Measurements from ENCODE around the gene SCD5.

SCD5 gene

GRCh38 chr4:82726596-82726995 lies 72.0 kb downstream of the SCD5 start:
- no peak for DNase-seq (ENCODE audit: low spot score)

GRCh38 chr4:82721819-82722423 lies 76.7 kb downstream of the SCD5 start:
- DNase-seq (ENCODE audit: low spot score) = peak; percentile 36

DNA sequence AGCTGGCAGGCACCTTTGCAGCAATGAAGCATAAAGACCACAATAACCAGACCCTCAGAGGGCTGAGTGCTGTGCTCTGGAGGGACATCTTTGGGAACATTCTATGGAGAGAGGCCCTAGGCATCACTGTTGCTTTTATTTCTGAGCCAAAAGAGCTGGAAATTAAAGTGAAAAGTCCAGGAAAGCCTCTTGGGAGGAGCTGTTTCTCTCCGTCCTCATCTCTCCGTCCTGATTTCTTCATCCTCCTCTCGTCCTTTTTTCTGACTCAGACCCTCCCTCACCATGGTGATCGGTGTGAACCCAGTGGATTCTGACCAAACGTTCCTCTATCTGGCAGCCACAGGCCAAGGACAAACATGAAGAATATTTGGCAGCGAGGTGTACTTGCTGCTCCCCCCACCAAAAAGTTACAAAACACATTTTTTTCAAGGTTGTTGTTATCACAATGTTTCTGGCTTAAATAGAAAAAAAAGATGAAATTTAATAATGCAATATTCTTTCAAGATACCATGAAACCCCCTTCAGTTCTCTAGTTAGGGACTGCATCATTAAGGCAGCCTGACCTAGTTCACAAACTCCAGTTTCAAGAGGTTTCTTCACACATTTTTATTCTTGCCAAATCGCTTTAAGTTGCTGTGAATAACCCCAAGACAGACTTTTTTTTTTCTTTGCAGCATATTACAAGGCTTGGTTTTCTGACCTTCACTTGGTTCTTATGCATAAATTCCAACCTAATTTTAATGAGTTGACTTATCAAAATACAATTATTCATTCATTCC lies 80.2 kb downstream of the SCD5 start:
- no peak for DNase-seq (ENCODE audit: low spot score)

DNA sequence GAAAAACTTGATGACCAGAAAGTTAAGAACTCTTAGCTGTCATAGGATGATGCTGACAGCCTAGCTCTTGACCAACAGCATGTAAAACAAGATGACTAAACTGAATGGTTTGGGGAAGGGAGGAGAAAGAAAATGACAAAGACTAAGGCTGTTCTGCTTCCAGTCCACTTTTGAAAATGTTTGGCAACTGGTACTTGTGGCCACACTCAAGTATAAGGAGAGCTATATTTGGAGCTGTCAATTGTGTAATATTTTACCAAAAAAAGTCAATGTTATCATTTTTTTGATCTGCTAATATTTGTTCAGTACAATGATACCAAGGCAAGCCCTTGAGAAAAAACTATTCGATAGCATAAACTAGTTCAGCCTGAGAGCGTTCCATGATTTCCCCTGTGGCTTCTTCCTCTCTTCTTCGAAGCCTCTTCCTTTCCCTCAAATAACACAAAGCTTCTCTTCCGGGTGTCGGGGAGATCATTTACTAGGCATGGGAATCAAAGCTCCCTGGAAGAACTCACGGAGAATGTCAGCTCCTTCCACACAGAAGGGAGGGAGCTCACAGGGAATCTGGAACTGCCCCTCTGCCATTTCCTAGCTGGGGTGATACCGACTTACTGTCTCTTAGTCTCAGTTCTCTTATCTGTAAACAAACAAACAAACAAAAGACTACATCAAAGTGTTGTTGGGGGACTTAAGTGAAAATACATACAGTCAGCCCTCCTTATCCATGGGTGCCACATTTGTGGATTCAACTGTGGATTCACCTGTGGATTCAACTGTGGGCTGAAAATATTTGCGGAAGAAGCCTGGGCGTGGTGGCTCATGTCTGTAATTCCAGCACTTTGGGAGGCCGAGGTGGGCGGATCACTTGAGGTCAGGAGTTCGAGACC lies 82.6 kb downstream of the SCD5 start:
- DNase-seq (ENCODE audit: low spot score) = no peak

DNA sequence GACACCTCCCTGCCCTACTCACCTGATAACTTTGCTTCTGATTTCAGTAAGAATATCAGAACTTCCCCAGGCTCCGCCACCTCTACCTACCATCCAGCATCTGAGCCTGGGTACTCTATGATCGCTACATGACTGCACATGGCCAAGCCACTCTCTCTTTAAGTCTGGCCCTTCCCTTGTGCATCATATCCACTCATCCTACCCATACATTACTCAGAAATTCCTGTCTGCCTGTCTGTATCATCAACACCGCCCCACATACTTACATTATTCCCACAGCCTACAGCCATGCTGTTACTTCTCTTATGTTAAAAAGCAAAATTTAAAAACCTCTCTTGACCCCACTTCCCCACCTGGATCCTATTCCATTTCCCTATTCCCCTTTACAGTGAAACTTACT lies 84.7 kb downstream of the SCD5 start:
- DNase-seq (ENCODE audit: low spot score) = no peak

GRCh38 chr4:82712561-82712960 lies 86.0 kb downstream of the SCD5 start:
- DNase-seq (ENCODE audit: low spot score) = no peak

- DNase-seq (ENCODE audit: low spot score) = no peak
These were observed 87.3 kb downstream of the SCD5 start for GRCh38 chr4:82711158-82711785.

DNA sequence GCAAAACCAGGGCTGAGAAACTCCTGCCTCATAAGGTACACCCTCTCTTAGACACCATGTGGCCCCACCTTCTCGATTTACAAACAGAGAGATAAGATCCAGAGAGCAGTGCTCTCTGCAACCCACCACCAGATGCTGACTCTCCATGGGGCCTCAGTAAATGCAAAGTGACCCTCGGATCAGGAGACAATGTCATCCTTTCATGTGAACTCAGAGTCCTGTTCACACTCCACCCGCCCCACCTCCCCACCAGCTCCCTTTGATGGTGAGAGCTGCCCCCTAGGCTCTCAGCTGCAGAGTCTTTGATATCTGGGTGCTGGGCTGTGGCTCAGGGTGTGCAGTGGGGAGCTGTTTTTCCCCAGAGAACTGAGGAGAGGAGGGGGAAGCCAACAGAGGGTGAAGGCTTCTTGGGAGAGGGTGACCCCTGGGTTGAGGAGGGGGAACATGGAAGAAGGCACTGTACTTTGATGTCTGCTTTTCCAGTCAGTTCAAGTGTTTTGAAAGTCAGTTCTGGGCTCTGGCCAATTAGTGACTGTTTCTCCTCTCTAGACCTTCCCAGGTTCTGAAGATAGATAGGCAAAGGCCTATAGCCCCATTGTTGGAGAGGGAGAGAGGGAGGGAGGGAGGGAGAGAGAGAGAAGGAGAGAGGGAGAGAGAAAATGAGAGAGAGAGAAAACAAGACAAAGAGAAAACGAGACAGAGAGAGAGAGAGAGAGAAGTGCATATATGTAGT lies 88.2 kb downstream of the SCD5 start:
- DNase-seq (ENCODE audit: low spot score) = no peak

DNA sequence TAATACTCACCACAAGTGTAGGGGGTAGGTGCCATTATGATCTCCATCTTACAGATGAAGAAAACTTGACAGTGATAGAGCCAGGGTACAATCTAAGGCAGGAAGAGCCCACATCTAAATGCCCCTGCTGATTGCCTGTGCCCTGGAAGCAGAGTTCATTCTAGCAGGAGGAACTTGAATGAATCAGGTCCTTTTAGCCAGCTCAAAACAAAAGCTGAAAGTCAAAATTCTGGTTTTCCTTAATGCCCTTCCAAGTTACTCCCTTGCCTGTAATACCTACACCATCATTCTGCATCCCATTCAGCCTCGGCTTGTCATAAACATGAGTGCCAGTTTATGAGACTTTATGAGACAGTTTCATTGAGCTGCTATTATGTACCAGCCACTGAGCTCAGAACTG lies 89.6 kb downstream of the SCD5 start:
- peak; percentile 58 for DNase-seq (ENCODE audit: low spot score)

GRCh38 chr4:82706349-82707000 lies 92.1 kb downstream of the SCD5 start:
- DNase-seq (ENCODE audit: low spot score) = no peak

DNA sequence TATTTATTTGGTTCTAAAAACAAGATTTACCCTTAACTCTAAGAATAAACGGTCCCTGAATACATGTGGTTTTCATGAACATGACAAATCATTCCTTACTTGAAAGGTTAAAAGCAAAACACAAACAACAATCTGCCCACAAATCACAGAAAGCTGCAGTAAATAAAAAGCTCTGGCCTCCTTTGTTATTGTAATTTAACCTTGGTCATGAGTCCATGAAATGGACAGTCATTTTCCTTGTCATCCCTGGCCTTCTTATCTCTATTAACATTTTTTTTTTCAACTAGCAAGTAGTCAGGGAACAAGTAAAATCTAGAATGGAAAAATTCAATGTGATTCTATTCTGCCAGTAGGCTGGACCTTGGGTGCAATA lies 92.7 kb downstream of the SCD5 start:
- DNase-seq (ENCODE audit: low spot score) = no peak

GRCh38 chr4:82705169-82705927 lies 93.2 kb downstream of the SCD5 start:
- no peak for DNase-seq (ENCODE audit: low spot score)

DNA sequence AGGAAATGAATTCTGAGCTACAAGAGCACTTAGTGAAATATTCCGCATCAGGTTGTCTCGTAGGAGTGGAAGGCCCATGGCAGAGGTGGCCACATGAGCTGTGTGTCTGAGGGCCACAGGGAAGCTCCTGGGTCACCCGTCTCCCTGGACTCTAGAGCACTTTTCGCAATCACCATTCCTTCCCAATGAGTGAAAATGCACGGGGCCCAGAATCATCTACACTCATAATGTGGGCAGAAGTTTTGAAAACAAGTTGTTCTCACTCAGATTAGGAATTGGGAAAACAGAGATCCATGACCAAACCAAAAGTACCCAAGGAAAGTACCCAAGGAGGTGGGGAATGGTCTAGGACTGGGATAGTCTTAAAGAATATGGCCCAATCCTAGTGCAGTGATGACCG lies 94.4 kb downstream of the SCD5 start:
- DNase-seq (ENCODE audit: low spot score) = no peak

- DNase-seq (ENCODE audit: low spot score) = no peak
These were observed 100.2 kb downstream of the SCD5 start for GRCh38 chr4:82698412-82698811.

DNA sequence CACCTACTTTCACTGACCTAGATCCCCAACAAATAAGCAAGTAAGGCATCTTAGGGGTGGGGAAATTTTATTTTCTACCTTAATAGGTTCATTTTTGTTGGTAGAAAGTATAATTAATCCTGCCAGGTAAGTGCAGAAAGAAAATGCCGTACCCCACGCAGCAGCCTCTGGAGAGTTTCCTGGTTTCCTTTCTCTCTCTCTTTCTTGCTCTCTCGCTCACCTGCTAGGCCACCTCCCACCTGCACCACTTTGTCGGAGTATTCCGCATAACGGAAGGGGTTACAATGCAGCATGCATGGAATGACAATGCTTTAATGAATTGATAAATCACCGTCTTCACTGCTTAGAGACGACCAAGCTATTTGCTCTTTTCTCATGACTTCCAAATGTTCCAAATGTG lies 101.0 kb downstream of the SCD5 start:
- no peak for DNase-seq (ENCODE audit: low spot score)

GRCh38 chr4:82696117-82696860 lies 102.3 kb downstream of the SCD5 start:
- no peak for DNase-seq (ENCODE audit: low spot score)

DNA sequence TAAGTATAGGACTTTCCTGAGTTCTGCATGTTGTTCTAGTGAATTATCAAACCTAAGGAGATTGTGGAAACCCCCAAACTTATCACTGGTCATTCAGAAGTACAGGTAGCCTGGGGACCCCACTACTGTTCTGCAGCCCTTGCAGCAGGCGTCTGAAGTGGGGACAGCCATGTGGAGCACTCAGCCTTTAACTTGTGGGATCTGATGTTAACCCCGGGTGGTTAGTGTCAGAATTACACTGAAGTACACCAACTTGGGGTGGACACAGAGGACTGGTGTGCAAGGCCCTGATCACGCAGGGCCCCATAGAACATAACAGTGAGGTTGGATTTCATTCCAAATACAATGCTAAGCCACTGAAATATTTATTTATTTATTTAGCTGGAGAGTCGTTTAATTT lies 103.7 kb downstream of the SCD5 start:
- DNase-seq (ENCODE audit: low spot score) = no peak

DNA sequence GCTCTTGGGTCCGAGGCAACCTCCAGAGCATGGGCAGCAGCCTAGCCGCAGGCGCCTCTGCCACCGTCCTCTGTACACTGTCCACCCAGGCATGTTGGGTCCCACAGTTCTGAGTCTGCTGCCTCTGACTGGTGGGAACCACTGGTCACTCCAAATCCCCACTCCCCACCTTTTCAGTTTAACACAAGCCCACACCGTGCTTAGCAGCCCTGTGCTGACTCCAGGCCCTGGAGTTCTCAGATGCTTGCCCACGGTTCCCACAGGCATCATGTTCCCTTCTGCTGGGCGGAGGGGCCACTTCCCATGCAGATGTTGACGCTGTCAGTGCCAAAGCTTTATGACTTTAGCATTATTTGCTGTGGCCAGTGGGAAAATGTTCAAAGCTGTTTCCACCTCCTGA lies 104.5 kb downstream of the SCD5 start:
- DNase-seq (ENCODE audit: low spot score) = no peak

DNA sequence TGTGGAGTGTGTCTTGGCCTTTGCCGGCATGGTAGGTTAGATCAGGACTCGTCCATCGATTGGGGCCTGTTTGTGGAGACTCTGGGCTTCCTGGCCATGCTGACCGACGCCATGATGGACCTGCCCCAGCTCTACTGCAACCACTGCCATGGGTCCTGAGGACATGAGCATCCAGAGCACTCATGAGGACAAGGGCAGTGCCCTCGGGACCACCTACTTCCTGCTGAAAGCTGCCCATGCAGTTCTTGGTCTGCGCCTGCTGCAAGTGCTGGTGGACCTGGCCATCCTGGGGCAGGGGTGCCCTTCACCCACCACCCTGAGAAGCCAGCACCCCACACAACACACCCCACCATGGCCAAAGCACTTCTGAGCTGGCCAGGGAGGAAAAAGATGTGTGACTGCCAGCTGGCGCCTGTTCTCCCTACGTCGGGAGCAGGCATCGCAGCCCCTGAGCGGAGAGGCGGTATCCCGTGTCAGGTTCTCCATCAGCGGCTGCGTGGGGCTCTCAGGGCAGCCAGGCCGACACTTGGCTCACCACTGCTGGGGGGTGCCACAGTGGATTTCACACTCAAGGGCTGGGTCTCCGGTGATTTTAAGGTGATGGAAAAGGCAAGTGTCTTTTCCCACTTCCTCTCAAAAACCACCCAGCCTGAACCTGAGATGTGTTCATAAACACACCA lies 106.4 kb downstream of the SCD5 start:
- DNase-seq (ENCODE audit: low spot score) = no peak
